WTC11 (cell line): ENCODE measurements around the gene DNAAF8. TPM values are rescaled to one million over a fixed set of nuclear protein-coding genes. Genes with fewer than 3 reads are reported as not detected.

Source experiments
- CREM ChIP-seq: sonication (generic); formaldehyde crosslinking; IDR thresholded peaks from 2 replicates; pipeline ENCODE4 v1.8.1; 2022; ENCODE audit warnings: mild to moderate bottlenecking, missing genetic modification reagents, moderate library complexity
- ETV6 ChIP-seq: sonication (generic); formaldehyde crosslinking; IDR thresholded peaks from 2 replicates; pipeline ENCODE4 v1.8.1; 2022; ENCODE audit warnings: mild to moderate bottlenecking, missing genetic modification reagents
- FOXJ3 ChIP-seq: sonication (generic); formaldehyde crosslinking; IDR thresholded peaks from 2 replicates; pipeline ENCODE4 v1.9.0; 2021; ENCODE audit warnings: missing genetic modification reagents, mild to moderate bottlenecking, borderline replicate concordance
- GABPB1 ChIP-seq: sonication (generic); formaldehyde crosslinking; IDR thresholded peaks from 2 replicates; pipeline ENCODE4 v1.8.1; 2023; ENCODE audit warnings: mild to moderate bottlenecking, missing genetic modification reagents
- GTF2I ChIP-seq: fragments of 250-450 bp; sonication (Bioruptor Pico); conservative IDR thresholded peaks from 2 replicates; pipeline ENCODE4 v1.4.0; 2021; ENCODE audit warnings: mild to moderate bottlenecking
- IRF2 ChIP-seq: sonication (generic); formaldehyde crosslinking; IDR thresholded peaks from 2 replicates; pipeline ENCODE4 v1.8.0; 2022; ENCODE audit warnings: low read depth, missing genetic modification reagents, borderline replicate concordance
- JAZF1 ChIP-seq: fragments of 250-450 bp; sonication (Bioruptor Pico); IDR thresholded peaks from 2 replicates; pipeline ENCODE4 v1.9.0; 2021; ENCODE audit warnings: moderate library complexity, mild to moderate bottlenecking, inconsistent platforms
- NFE2L1 ChIP-seq: sonication (generic); formaldehyde crosslinking; IDR thresholded peaks from 2 replicates; pipeline ENCODE4 v1.8.1; 2023; ENCODE audit warnings: missing genetic modification reagents
- RORB ChIP-seq: fragments of 250-450 bp; sonication (Bioruptor Pico); IDR thresholded peaks from 2 replicates; pipeline ENCODE4 v1.9.0; 2021; ENCODE audit warnings: mild to moderate bottlenecking
- SMAD3 ChIP-seq: sonication (generic); formaldehyde crosslinking; IDR thresholded peaks from 2 replicates; pipeline ENCODE4 v1.8.0; 2022; ENCODE audit warnings: missing genetic modification reagents, mild to moderate bottlenecking, borderline replicate concordance
- TEAD1 ChIP-seq: sonication (generic); formaldehyde crosslinking; IDR thresholded peaks from 2 replicates; pipeline ENCODE4 v1.8.0; 2022; ENCODE audit warnings: mild to moderate bottlenecking, missing genetic modification reagents
- TP53 ChIP-seq: sonication (generic); formaldehyde crosslinking; IDR thresholded peaks from 2 replicates; pipeline ENCODE4 v1.8.1; 2023; ENCODE audit warnings: mild to moderate bottlenecking, missing genetic modification reagents
- ZNF263 ChIP-seq: sonication (generic); formaldehyde crosslinking; IDR thresholded peaks from 2 replicates; pipeline ENCODE4 v1.8.1; 2022; ENCODE audit warnings: low read depth, mild to moderate bottlenecking, moderate library complexity, missing genetic modification reagents
- ZNF317 ChIP-seq: sonication (generic); formaldehyde crosslinking; IDR thresholded peaks from 2 replicates; pipeline ENCODE4 v1.8.1; 2023; ENCODE audit warnings: low read depth, mild to moderate bottlenecking, moderate library complexity, missing genetic modification reagents, borderline replicate concordance
- total RNA-seq: library from RNA; stranded (reverse); gene quantifications from 3 replicates; pipeline ENCODE4 v1.2.3, GENCODE V29; 2021
- TF ChIP-seq, protein P1 (sequence below): sonication (generic); formaldehyde crosslinking; IDR thresholded peaks from 2 replicates; pipeline ENCODE4 v1.8.0; 2023; ENCODE audit warnings: mild to moderate bottlenecking, missing genetic modification reagents
- TF ChIP-seq, protein P2 (sequence below): fragments of 250-450 bp; sonication (Bioruptor Pico); IDR thresholded peaks from 2 replicates; pipeline ENCODE4 v1.9.0; 2021; ENCODE audit warnings: mild to moderate bottlenecking
- TF ChIP-seq, protein P3 (sequence below): fragments of 250-450 bp; sonication (Bioruptor Pico); IDR thresholded peaks from 2 replicates; pipeline ENCODE4 v1.9.0; 2021; ENCODE audit warnings: mild to moderate bottlenecking
- TF ChIP-seq, protein P4 (sequence below): fragments of 250-450 bp; sonication (Bioruptor Pico); IDR thresholded peaks from 2 replicates; pipeline ENCODE4 v1.9.0; 2021; ENCODE audit warnings: mild to moderate bottlenecking, borderline replicate concordance
- TF ChIP-seq, protein P5 (sequence below): fragments of 250-450 bp; sonication (Bioruptor Pico); conservative IDR thresholded peaks from 2 replicates; pipeline ENCODE4 v1.9.0; 2021; ENCODE audit warnings: mild to moderate bottlenecking
- TF ChIP-seq, protein P6 (sequence below): sonication (generic); formaldehyde crosslinking; IDR thresholded peaks from 2 replicates; pipeline ENCODE4 v1.8.1; 2022; ENCODE audit warnings: missing genetic modification reagents, borderline replicate concordance
- TF ChIP-seq, protein P7 (sequence below): sonication (generic); formaldehyde crosslinking; IDR thresholded peaks from 2 replicates; pipeline ENCODE4 v1.8.0; 2022; ENCODE audit warnings: mild to moderate bottlenecking, missing genetic modification reagents
- TF ChIP-seq, protein P8 (sequence below): sonication (generic); formaldehyde crosslinking; IDR thresholded peaks from 2 replicates; pipeline ENCODE4 v1.8.1; 2023; ENCODE audit warnings: mild to moderate bottlenecking, moderate library complexity, missing genetic modification reagents

DNAAF8 gene
- total RNA-seq, 1 experiment from 2014 or later, result 0.09 TPM

DNA sequence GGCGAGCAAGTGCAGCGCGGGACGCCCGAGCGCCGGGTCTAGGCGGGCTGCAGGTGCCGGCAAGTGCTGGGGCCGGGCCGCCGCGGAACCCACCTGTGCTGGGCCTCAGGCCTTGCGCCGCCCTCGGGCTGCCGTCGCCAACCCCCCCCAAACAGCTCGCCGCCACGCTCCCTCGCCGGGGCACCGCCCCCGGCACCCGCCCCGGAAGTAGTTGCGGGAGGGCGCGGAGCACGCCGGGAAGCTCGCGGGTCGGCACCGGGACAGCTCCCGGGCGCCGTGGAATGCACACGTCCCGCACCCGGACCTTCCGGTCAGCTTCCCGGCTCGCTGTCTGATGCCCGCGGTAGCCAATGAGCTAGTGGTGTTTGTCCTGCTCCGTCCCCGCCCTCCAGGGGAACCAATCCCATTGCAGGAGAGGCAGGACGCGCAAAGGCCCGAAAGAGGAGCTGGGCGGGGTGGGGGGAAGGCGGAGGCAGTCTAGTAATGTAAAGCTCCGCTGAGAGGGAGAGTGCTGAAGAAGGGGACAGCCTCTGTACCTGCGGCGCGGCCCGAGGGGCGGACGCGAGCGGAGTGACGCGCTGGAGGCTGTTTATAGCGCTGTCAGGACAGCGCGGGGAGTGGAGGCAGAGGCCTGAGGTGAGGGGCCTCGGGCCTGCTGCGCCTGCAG, at the start of gene DNAAF8, which contains the start of gene ANKS3 (continued):
- TF ChIP-seq ZNF317 (CRISPR knock-in tag), result 0 out of 2 replicates have a peak, but pooled peaks have one; percentile 29
- TF ChIP-seq GABPB1 (CRISPR knock-in tag), result peak; percentile 90
- TF ChIP-seq, protein P1, sequence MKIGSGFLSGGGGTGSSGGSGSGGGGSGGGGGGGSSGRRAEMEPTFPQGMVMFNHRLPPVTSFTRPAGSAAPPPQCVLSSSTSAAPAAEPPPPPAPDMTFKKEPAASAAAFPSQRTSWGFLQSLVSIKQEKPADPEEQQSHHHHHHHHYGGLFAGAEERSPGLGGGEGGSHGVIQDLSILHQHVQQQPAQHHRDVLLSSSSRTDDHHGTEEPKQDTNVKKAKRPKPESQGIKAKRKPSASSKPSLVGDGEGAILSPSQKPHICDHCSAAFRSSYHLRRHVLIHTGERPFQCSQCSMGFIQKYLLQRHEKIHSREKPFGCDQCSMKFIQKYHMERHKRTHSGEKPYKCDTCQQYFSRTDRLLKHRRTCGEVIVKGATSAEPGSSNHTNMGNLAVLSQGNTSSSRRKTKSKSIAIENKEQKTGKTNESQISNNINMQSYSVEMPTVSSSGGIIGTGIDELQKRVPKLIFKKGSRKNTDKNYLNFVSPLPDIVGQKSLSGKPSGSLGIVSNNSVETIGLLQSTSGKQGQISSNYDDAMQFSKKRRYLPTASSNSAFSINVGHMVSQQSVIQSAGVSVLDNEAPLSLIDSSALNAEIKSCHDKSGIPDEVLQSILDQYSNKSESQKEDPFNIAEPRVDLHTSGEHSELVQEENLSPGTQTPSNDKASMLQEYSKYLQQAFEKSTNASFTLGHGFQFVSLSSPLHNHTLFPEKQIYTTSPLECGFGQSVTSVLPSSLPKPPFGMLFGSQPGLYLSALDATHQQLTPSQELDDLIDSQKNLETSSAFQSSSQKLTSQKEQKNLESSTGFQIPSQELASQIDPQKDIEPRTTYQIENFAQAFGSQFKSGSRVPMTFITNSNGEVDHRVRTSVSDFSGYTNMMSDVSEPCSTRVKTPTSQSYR (CRISPR knock-in tag), result no peak
- no peak for TF ChIP-seq SMAD3 (CRISPR knock-in tag)
- 0 out of 2 replicates have a peak, but pooled peaks have one; percentile 18 for TF ChIP-seq CREM (CRISPR knock-in tag)
- no peak for TF ChIP-seq FOXJ3 (CRISPR knock-in tag)
- TF ChIP-seq, protein P2, sequence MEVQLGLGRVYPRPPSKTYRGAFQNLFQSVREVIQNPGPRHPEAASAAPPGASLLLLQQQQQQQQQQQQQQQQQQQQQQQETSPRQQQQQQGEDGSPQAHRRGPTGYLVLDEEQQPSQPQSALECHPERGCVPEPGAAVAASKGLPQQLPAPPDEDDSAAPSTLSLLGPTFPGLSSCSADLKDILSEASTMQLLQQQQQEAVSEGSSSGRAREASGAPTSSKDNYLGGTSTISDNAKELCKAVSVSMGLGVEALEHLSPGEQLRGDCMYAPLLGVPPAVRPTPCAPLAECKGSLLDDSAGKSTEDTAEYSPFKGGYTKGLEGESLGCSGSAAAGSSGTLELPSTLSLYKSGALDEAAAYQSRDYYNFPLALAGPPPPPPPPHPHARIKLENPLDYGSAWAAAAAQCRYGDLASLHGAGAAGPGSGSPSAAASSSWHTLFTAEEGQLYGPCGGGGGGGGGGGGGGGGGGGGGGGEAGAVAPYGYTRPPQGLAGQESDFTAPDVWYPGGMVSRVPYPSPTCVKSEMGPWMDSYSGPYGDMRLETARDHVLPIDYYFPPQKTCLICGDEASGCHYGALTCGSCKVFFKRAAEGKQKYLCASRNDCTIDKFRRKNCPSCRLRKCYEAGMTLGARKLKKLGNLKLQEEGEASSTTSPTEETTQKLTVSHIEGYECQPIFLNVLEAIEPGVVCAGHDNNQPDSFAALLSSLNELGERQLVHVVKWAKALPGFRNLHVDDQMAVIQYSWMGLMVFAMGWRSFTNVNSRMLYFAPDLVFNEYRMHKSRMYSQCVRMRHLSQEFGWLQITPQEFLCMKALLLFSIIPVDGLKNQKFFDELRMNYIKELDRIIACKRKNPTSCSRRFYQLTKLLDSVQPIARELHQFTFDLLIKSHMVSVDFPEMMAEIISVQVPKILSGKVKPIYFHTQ, result no peak
- TF ChIP-seq, protein P3, sequence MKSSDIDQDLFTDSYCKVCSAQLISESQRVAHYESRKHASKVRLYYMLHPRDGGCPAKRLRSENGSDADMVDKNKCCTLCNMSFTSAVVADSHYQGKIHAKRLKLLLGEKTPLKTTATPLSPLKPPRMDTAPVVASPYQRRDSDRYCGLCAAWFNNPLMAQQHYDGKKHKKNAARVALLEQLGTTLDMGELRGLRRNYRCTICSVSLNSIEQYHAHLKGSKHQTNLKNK (CRISPR knock-in tag), result no peak
- no peak for TF ChIP-seq RORB (CRISPR knock-in tag)
- TF ChIP-seq, protein P4, sequence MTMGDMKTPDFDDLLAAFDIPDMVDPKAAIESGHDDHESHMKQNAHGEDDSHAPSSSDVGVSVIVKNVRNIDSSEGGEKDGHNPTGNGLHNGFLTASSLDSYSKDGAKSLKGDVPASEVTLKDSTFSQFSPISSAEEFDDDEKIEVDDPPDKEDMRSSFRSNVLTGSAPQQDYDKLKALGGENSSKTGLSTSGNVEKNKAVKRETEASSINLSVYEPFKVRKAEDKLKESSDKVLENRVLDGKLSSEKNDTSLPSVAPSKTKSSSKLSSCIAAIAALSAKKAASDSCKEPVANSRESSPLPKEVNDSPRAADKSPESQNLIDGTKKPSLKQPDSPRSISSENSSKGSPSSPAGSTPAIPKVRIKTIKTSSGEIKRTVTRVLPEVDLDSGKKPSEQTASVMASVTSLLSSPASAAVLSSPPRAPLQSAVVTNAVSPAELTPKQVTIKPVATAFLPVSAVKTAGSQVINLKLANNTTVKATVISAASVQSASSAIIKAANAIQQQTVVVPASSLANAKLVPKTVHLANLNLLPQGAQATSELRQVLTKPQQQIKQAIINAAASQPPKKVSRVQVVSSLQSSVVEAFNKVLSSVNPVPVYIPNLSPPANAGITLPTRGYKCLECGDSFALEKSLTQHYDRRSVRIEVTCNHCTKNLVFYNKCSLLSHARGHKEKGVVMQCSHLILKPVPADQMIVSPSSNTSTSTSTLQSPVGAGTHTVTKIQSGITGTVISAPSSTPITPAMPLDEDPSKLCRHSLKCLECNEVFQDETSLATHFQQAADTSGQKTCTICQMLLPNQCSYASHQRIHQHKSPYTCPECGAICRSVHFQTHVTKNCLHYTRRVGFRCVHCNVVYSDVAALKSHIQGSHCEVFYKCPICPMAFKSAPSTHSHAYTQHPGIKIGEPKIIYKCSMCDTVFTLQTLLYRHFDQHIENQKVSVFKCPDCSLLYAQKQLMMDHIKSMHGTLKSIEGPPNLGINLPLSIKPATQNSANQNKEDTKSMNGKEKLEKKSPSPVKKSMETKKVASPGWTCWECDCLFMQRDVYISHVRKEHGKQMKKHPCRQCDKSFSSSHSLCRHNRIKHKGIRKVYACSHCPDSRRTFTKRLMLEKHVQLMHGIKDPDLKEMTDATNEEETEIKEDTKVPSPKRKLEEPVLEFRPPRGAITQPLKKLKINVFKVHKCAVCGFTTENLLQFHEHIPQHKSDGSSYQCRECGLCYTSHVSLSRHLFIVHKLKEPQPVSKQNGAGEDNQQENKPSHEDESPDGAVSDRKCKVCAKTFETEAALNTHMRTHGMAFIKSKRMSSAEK (CRISPR knock-in tag), result no peak
- TF ChIP-seq, protein P5, sequence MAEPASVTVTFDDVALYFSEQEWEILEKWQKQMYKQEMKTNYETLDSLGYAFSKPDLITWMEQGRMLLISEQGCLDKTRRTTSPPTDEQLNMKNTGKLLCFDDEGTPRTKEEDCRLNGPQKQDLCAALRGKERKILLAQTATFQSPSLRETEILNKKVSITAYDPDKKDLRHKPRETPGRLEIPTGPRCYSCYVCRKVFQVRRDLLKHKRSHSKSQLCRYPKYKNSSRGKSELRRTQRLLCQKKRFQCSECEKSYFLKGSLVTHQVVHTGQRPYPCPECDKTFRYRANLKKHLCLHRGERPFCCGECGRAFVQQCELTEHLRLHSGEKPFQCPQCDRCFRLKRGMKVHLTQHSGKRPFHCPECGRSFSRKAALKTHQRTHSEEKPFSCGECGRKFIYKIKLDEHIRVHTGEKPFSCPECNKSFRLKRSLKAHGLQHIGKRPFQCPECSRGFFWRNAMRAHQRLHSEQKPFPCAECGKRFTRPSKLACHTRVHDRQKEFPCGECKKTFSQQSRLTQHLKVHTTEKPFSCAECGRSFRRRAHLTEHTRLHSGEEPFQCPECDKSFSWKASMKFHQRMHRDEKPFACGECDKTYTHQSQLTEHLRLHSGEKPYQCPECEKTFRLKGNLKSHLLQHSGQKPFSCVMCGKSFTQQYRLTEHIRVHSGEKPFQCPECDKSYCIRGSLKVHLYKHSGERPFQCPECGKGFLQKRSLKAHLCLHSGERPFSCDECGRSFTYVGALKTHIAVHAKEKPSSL, result no peak
- TF ChIP-seq JAZF1 (CRISPR knock-in tag), result no peak
- no peak for TF ChIP-seq ZNF263
- TF ChIP-seq NFE2L1, result no peak
- TF ChIP-seq TP53, result no peak
- TF ChIP-seq GTF2I, result no peak
- TF ChIP-seq ETV6 (CRISPR knock-in tag), result peak; percentile 67; the same call in 1 of the 2 replicates
- peak; percentile 79 for TF ChIP-seq TEAD1
- TF ChIP-seq IRF2 (CRISPR knock-in tag), result no peak
- TF ChIP-seq, protein P6, sequence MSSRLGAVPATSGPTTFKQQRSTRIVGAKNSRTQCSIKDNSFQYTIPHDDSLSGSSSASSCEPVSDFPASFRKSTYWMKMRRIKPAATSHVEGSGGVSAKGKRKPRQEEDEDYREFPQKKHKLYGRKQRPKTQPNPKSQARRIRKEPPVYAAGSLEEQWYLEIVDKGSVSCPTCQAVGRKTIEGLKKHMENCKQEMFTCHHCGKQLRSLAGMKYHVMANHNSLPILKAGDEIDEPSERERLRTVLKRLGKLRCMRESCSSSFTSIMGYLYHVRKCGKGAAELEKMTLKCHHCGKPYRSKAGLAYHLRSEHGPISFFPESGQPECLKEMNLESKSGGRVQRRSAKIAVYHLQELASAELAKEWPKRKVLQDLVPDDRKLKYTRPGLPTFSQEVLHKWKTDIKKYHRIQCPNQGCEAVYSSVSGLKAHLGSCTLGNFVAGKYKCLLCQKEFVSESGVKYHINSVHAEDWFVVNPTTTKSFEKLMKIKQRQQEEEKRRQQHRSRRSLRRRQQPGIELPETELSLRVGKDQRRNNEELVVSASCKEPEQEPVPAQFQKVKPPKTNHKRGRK (CRISPR knock-in tag), result no peak
- TF ChIP-seq, protein P7, sequence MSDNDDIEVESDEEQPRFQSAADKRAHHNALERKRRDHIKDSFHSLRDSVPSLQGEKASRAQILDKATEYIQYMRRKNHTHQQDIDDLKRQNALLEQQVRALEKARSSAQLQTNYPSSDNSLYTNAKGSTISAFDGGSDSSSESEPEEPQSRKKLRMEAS (CRISPR knock-in tag), result peak; percentile 79; the same call in 1 of the 2 replicates
- TF ChIP-seq, protein P8, sequence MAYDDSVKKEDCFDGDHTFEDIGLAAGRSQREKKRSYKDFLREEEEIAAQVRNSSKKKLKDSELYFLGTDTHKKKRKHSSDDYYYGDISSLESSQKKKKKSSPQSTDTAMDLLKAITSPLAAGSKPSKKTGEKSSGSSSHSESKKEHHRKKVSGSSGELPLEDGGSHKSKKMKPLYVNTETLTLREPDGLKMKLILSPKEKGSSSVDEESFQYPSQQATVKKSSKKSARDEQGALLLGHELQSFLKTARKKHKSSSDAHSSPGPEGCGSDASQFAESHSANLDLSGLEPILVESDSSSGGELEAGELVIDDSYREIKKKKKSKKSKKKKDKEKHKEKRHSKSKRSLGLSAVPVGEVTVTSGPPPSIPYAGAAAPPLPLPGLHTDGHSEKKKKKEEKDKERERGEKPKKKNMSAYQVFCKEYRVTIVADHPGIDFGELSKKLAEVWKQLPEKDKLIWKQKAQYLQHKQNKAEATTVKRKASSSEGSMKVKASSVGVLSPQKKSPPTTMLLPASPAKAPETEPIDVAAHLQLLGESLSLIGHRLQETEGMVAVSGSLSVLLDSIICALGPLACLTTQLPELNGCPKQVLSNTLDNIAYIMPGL (CRISPR knock-in tag), result peak; percentile 83
